Bronchial epithelial cell (primary cell): ENCODE measurements around the gene OR52W1. TPM values are rescaled to one million over a fixed set of nuclear protein-coding genes. Genes with fewer than 3 reads are reported as not detected.

Experiments
- DNase-seq: peaks from one replicate; pipeline ENCODE4 v3.0.0-alpha.2; 2010; ENCODE audit warnings: low read depth
- FAIRE-seq: peaks from 2 replicates; lab custom pipeline; 2011; peaks lifted over from hg19 to GRCh38; lab: Jason Lieb, UNC
- H3K27me3 ChIP-seq: 2 replicates; pipeline ENCODE4 v1.5.1; 2011; ENCODE audit warnings: low read length; ENCODE audit not compliant: control insufficient read depth, insufficient read depth
- H3K36me3 ChIP-seq: 2 replicates; pipeline ENCODE4 v1.5.1; 2011; ENCODE audit warnings: low read length; ENCODE audit not compliant: control insufficient read depth, insufficient read depth
- H3K4me3 ChIP-seq: 2 replicates; pipeline ENCODE4 v1.5.1; 2011; ENCODE audit warnings: mild to moderate bottlenecking, low read depth, low read length, control low read depth
- total RNA-seq: library from RNA; depleted of rRNA; stranded (reverse); fragments of >200 nt; gene quantifications from 2 replicates; pipeline ENCODE4 v1.2.1, GENCODE V29; 2014
- TF ChIP-seq, protein P1 (sequence below): IDR thresholded peaks from 2 replicates; pipeline ENCODE4 v1.5.1; 2011; ENCODE audit warnings: mild to moderate bottlenecking, moderate library complexity, low read length, control low read depth, inconsistent platforms; ENCODE audit not compliant: insufficient read depth, severe bottlenecking

OR52W1 gene, protein sequence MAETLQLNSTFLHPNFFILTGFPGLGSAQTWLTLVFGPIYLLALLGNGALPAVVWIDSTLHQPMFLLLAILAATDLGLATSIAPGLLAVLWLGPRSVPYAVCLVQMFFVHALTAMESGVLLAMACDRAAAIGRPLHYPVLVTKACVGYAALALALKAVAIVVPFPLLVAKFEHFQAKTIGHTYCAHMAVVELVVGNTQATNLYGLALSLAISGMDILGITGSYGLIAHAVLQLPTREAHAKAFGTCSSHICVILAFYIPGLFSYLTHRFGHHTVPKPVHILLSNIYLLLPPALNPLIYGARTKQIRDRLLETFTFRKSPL
- not detected in 2 replicates for total RNA-seq

DNA sequence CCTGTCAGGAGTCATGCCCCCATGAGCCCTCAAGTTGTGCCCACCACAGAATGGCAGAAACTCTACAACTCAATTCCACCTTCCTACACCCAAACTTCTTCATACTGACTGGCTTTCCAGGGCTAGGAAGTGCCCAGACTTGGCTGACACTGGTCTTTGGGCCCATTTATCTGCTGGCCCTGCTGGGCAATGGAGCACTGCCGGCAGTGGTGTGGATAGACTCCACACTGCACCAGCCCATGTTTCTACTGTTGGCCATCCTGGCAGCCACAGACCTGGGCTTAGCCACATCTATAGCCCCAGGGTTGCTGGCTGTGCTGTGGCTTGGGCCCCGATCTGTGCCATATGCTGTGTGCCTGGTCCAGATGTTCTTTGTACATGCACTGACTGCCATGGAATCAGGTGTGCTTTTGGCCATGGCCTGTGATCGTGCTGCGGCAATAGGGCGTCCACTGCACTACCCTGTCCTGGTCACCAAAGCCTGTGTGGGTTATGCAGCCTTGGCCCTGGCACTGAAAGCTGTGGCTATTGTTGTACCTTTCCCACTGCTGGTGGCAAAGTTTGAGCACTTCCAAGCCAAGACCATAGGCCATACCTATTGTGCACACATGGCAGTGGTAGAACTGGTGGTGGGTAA, at the start of gene OR52W1:
TSS of gene OR52W1 (plus strand) at position 51 of the 637 bp plus-strand sequence. CDS start at position 51, 0 bp downstream.
- no peaks in the 10 kb centered on the region for H3K36me3 ChIP-seq
- no peak for DNase-seq
- no peak for FAIRE-seq
- TF ChIP-seq, protein P1, sequence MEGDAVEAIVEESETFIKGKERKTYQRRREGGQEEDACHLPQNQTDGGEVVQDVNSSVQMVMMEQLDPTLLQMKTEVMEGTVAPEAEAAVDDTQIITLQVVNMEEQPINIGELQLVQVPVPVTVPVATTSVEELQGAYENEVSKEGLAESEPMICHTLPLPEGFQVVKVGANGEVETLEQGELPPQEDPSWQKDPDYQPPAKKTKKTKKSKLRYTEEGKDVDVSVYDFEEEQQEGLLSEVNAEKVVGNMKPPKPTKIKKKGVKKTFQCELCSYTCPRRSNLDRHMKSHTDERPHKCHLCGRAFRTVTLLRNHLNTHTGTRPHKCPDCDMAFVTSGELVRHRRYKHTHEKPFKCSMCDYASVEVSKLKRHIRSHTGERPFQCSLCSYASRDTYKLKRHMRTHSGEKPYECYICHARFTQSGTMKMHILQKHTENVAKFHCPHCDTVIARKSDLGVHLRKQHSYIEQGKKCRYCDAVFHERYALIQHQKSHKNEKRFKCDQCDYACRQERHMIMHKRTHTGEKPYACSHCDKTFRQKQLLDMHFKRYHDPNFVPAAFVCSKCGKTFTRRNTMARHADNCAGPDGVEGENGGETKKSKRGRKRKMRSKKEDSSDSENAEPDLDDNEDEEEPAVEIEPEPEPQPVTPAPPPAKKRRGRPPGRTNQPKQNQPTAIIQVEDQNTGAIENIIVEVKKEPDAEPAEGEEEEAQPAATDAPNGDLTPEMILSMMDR: no peak
- no peaks in the 10 kb centered on the region for H3K27me3 ChIP-seq
- H3K4me3 ChIP-seq: no peak within 1 kb of the TSS

DNA sequence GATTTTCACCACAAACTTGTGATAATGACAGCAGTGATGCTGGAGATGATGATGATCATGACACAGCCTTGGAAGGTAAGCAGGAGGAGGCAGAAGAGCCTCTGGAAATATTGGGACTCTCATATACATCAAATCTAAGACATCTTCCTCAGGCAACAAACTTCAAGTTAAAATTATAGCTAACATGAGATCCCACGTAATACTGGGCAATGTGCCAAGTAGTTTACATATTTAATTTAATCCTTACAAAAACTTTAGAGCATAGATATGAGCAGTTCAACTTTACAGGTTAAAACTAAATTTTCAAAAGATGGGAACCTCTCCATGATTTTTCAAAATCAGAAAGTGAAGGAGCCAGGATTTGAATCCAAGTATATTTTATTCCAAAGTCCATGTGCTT, 47.9 kb upstream of the OR52W1 start:
- FAIRE-seq (no peak), DNase-seq (no peak)
- Histone ChIP-seq H3K36me3 (no peaks in the 10 kb centered on the region), H3K4me3 (no peak overlapping the region), H3K27me3 (no peaks in the 10 kb centered on the region)
- TF ChIP-seq, protein P1: no peak

DNA sequence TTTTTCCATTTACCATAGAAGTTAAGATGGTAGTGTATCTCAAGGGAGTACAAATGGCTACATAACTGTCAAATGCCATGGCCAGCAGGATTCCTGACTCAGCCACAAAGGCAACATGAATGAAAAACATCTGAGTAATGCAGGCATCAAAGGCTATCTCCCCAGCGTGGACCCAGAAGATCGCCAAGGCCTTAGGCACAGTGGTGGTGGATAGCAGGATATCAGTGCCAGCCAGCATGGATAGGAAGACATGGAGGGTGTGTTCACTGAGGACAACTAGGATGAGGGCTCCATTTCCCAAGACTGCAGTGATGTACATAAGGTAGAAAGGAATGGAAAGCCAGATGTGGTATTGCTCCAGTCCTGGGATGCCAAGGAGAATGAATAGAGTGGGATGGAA, 46.9 kb upstream of the OR52W1 start:
- FAIRE-seq (no peak), DNase-seq (no peak)
- Histone ChIP-seq H3K36me3 (no peaks in the 10 kb centered on the region), H3K27me3 (no peaks in the 10 kb centered on the region), H3K4me3 (no peak overlapping the region)
- TF ChIP-seq, protein P1: no peak

DNA sequence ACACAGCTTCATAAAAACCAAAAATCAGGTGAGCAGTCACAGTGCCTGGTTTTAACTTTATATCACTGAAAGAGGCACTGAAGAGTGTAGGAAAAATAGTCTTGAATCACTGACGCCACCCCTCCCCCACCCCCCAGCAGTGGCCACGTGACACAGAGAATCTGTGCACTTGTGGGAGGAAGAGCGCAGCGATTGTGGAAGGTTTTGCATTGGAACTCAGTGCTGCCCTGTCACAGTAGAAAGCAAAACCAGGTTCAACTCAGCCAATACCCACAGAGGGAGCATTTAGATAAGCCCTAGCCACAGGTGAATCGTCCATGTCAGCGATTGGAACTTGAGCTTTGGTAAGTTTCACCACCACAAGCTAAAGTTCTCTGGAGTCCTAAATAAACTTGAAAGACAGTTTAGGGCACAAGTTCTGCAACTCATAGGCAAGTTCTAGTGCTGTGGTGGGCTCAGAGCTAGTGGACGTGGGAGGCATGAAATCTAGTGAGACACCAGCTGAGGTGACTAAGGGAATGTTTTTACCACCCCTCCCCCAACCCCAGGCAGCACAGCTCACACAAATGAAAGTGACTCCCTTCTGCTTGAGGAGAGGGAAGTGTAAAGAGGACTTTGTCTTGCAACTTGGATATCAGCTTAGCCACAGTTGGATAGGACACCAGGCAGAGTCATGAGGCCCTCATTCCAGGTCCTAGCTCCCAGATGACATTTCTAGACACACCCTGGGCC, 42.2 kb upstream of the OR52W1 start:
- no peaks in the 10 kb centered on the region for H3K36me3 ChIP-seq
- peak; percentile 64 for FAIRE-seq
- H3K27me3 ChIP-seq: no peaks in the 10 kb centered on the region
- TF ChIP-seq, protein P1: no peak
- no peak for DNase-seq
- no peak overlapping the region for H3K4me3 ChIP-seq

DNA sequence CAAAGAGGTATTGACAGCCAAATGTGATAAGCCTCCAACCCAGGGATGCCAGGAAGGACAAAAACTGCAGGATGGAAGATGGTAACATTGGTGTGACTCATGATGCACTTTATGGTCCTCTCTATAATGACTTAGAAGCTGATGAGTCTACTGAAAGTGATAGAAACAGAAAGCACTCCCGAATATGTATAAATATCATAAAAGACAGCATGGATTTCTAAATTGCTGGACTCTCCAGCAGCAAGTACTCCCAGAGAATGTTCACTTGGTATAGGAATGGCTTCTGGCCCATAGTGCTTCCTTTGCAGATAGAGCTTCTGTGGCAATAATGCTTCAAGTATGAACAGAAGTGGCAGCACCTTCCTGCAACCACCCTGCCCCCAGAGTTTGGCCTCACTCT, 28.8 kb upstream of the OR52W1 start, which contains the start of gene OR52B2:
TSS of gene OR52B2 (minus strand) at position 101 of the 400 bp plus-strand sequence. CDS start at position 101, 0 bp downstream.
- H3K36me3 ChIP-seq: no peaks in the 10 kb centered on the region
- TF ChIP-seq, protein P1: no peak
- H3K27me3 ChIP-seq: no peaks in the 10 kb centered on the region
- H3K4me3 ChIP-seq: no peak within 1 kb of the TSS
- no peak for FAIRE-seq
- DNase-seq: no peak
